GM13976 (cell line): ENCODE data around the gene NUDT16L1.
A peak's percentile ranks its signal among the peaks of the same experiment; 100 is the strongest.
"Not testable (repeated sequence)": the region's sequence is repeated elsewhere in the genome, so short reads cannot be mapped to it uniquely, and the experiment has no call there.

Source experiments
- DNase-seq: peaks from one replicate; pipeline ENCODE4 v3.0.0; 2012; ENCODE audit warnings: low spot score
- CTCF ChIP-seq: IDR thresholded peaks from 2 replicates; pipeline ENCODE4 v1.5.1; 2012; ENCODE audit warnings: borderline replicate concordance, mild to moderate bottlenecking; ENCODE audit not compliant: insufficient read depth; ENCODE audit errors: extremely low read depth, missing control alignments, control extremely low read depth
- in situ Hi-C: fragments of 300-500 bp; cut with MboI; formaldehyde crosslinking; loops from one replicate; pipeline ENCODE4 v1.12.0; 2022; ENCODE audit warnings: low sequenced_read_pairs, mixed read lengths, inconsistent platforms; ENCODE audit not compliant: unreplicated experiment

The NUDT16L1 gene

GRCh38 chr16:4733747-4734062, 40.3 kb downstream of the NUDT16L1 start:
- no peak for DNase-seq
- in situ Hi-C loops: no loop called here
- TF ChIP-seq CTCF: no peak

- in situ Hi-C loops: no loop called here
- no peak for TF ChIP-seq CTCF
Measured at GRCh38 chr16:4734063-4734729, 40.8 kb downstream of the NUDT16L1 start, which contains the start of the genes ANKS3 and DNAAF8. TSS of gene ANKS3 (minus strand) at chr16:4734271. CDS start at chr16:4730149, 4,122 bp downstream. TSS of gene DNAAF8 (plus strand) at chr16:4734537. CDS start at chr16:4736515, 1,978 bp downstream.

GRCh38 chr16:4734730-4735535, 41.6 kb downstream of the NUDT16L1 start:
- no peak for TF ChIP-seq CTCF
- in situ Hi-C loops: no loop called here
- peak; percentile 96 for DNase-seq

More at GRCh38 chr16:4734063-4734729, 40.8 kb downstream of the NUDT16L1 start, which contains the start of the genes ANKS3 and DNAAF8:
- peak; percentile 94 for DNase-seq

- no peak for TF ChIP-seq CTCF
- in situ Hi-C loops: no loop called here
- DNase-seq: no peak
Measured at GRCh38 chr16:4736546-4736945, 43.2 kb downstream of the NUDT16L1 start.

GRCh38 chr16:4737545-4737944, 44.2 kb downstream of the NUDT16L1 start:
- no peak for TF ChIP-seq CTCF
- DNase-seq: no peak
- in situ Hi-C loops: no loop called here

GRCh38 chr16:4738370-4738769, 45.0 kb downstream of the NUDT16L1 start:
- DNase-seq, in situ Hi-C loops: not testable (repeated sequence)

GRCh38 chr16:4743226-4743878, 50.0 kb downstream of the NUDT16L1 start:
- DNase-seq: no peak
- in situ Hi-C loops: no loop called here
- TF ChIP-seq CTCF: no peak
